Measurements from ENCODE around the gene SH3PXD2A. TPM values are rescaled to one million over a fixed set of nuclear protein-coding genes. Genes with fewer than 3 reads are reported as not detected.

The SH3PXD2A gene
- total RNA-seq, 2 experiments from 2014 or later, result 6.9 to 7.0 TPM

GRCh38 chr10:103843854-103844570 is 11.4 kb downstream of the SH3PXD2A start:
- no peaks in the 10 kb centered on the region for H3K36me3 Mint-ChIP-seq (ENCODE audit: low read depth)
- H3K27ac ChIP-seq (ENCODE audit: low read depth in 1 of 2, low read length in 2 of 2), result no peak overlapping the region
- no peaks in the 10 kb centered on the region for H3K9me3 Mint-ChIP-seq
- ChIA-PET POLR2A (no interaction called here), CTCF (no interaction called here)
- peaks cover 23% of the 10 kb centered on the region for H3K4me1 ChIP-seq (ENCODE audit: insufficient read depth, low read length)
- no peak overlapping the region for H3K4me3 Mint-ChIP-seq
- H3K36me3 ChIP-seq (ENCODE audit: insufficient read depth, low read length), result no peaks in the 10 kb centered on the region
- no peaks in the 10 kb centered on the region for H3K9me3 ChIP-seq (ENCODE audit: control insufficient read depth in 1 of 2, insufficient read depth in 1 of 2, low read length in 2 of 2)
- no peak for ATAC-seq (ENCODE audit: poor library complexity)
- H3K4me3 ChIP-seq (ENCODE audit: low read length), result no peak overlapping the region
- intact Hi-C loops (cut with DNase I, micrococcal nuclease), result no loop called here
- no peaks in the 10 kb centered on the region for H3K27me3 Mint-ChIP-seq
- no peak for TF ChIP-seq CTCF (IDR thresholded peaks at IDR 0.05)
- H3K27ac Mint-ChIP-seq, result no peak overlapping the region
- DNase-seq, result no peak
- H3K27me3 ChIP-seq (ENCODE audit: control insufficient read depth in 1 of 2, insufficient read depth in 2 of 2, low read length in 2 of 2), result no peaks in the 10 kb centered on the region
- H3K4me1 Mint-ChIP-seq (ENCODE audit: low read depth), result peaks cover 29% of the 10 kb centered on the region

GRCh38 chr10:103843045-103843444 is 12.3 kb downstream of the SH3PXD2A start:
- no peaks in the 10 kb centered on the region for H3K9me3 Mint-ChIP-seq
- no peak for DNase-seq
- CTCF ChIA-PET, result no interaction called here
- no peak overlapping the region for H3K4me3 ChIP-seq (ENCODE audit: low read length)
- H3K4me1 ChIP-seq (ENCODE audit: insufficient read depth, low read length), result peaks cover 19% of the 10 kb centered on the region
- H3K36me3 Mint-ChIP-seq (ENCODE audit: low read depth), result no peaks in the 10 kb centered on the region
- intact Hi-C loops (cut with DNase I, micrococcal nuclease), result no loop called here
- H3K4me3 Mint-ChIP-seq, result no peak overlapping the region
- no peak overlapping the region for H3K27ac ChIP-seq (ENCODE audit: low read depth in 1 of 2, low read length in 2 of 2)
- peaks cover 24% of the 10 kb centered on the region for H3K4me1 Mint-ChIP-seq (ENCODE audit: low read depth)
- H3K27ac Mint-ChIP-seq, result no peak overlapping the region
- H3K27me3 ChIP-seq (ENCODE audit: control insufficient read depth in 1 of 2, insufficient read depth in 2 of 2, low read length in 2 of 2), result no peaks in the 10 kb centered on the region
- H3K9me3 ChIP-seq (ENCODE audit: control insufficient read depth in 1 of 2, insufficient read depth in 1 of 2, low read length in 2 of 2), result no peaks in the 10 kb centered on the region
- no peaks in the 10 kb centered on the region for H3K36me3 ChIP-seq (ENCODE audit: insufficient read depth, low read length)
- no peak for ATAC-seq (ENCODE audit: poor library complexity)
- POLR2A ChIA-PET, result no interaction called here
- no peaks in the 10 kb centered on the region for H3K27me3 Mint-ChIP-seq
- TF ChIP-seq CTCF (IDR thresholded peaks at IDR 0.05), result no peak

GRCh38 chr10:103842605-103843004 is 12.8 kb downstream of the SH3PXD2A start:
- POLR2A ChIA-PET, result no interaction called here
- H3K27me3 ChIP-seq (ENCODE audit: control insufficient read depth in 1 of 2, insufficient read depth in 2 of 2, low read length in 2 of 2), result no peaks in the 10 kb centered on the region
- Mint-ChIP-seq H3K27ac (no peak overlapping the region), H3K4me1 (ENCODE audit: low read depth) (peaks cover 24% of the 10 kb centered on the region), H3K4me3 (no peak overlapping the region), H3K27me3 (no peaks in the 10 kb centered on the region), H3K9me3 (no peaks in the 10 kb centered on the region), H3K36me3 (ENCODE audit: low read depth) (no peaks in the 10 kb centered on the region)
- no peak overlapping the region for H3K4me3 ChIP-seq (ENCODE audit: low read length)
- ATAC-seq (ENCODE audit: poor library complexity) (no peak), DNase-seq (no peak)
- no peak overlapping the region for H3K27ac ChIP-seq (ENCODE audit: low read depth in 1 of 2, low read length in 2 of 2)
- TF ChIP-seq CTCF (IDR thresholded peaks at IDR 0.05), result no peak
- no peaks in the 10 kb centered on the region for H3K9me3 ChIP-seq (ENCODE audit: control insufficient read depth in 1 of 2, insufficient read depth in 1 of 2, low read length in 2 of 2)
- peaks cover 17% of the 10 kb centered on the region for H3K4me1 ChIP-seq (ENCODE audit: insufficient read depth, low read length)
- no peaks in the 10 kb centered on the region for H3K36me3 ChIP-seq (ENCODE audit: insufficient read depth, low read length)
- intact Hi-C loops (cut with DNase I, micrococcal nuclease), result no loop called here
- CTCF ChIA-PET, result no interaction called here
